Measurements from ENCODE around the gene USPL1. TPM values are rescaled to one million over a fixed set of nuclear protein-coding genes. Genes with fewer than 3 reads are reported as not detected.

Gene USPL1
- total and polyA plus RNA-seq, 9 donors = 12.1 to 26.8 (median 22.4) TPM

- TF ChIP-seq, protein P1, sequence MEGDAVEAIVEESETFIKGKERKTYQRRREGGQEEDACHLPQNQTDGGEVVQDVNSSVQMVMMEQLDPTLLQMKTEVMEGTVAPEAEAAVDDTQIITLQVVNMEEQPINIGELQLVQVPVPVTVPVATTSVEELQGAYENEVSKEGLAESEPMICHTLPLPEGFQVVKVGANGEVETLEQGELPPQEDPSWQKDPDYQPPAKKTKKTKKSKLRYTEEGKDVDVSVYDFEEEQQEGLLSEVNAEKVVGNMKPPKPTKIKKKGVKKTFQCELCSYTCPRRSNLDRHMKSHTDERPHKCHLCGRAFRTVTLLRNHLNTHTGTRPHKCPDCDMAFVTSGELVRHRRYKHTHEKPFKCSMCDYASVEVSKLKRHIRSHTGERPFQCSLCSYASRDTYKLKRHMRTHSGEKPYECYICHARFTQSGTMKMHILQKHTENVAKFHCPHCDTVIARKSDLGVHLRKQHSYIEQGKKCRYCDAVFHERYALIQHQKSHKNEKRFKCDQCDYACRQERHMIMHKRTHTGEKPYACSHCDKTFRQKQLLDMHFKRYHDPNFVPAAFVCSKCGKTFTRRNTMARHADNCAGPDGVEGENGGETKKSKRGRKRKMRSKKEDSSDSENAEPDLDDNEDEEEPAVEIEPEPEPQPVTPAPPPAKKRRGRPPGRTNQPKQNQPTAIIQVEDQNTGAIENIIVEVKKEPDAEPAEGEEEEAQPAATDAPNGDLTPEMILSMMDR (IDR thresholded peaks at IDR 0.05) = no peak
- TF ChIP-seq POLR2A (IDR thresholded peaks at IDR 0.05) = no peak
- TF ChIP-seq EP300 (IDR thresholded peaks at IDR 0.05) = no peak
- Histone ChIP-seq H3K27ac (no peak overlapping the region), H3K4me3 (no peak overlapping the region), H3K27me3 (no peaks in the 10 kb centered on the region), H3K36me3 (no peaks in the 10 kb centered on the region), H3K9me3 (no peaks in the 10 kb centered on the region), H3K4me1 (ENCODE audit: insufficient read depth) (peaks cover 2% of the 10 kb centered on the region)
- no peak for DNase-seq
- 62 to 74% (median 70%) methylated on average over 1 of the region's 1 CpG for WGBS, 3 donors
- intact Hi-C loops (cut with DNase I) = loop anchor here in 1 of 4 donors (10.0 kb wide), 1 partner anchor 180 kb away; no protein-coding TSS in a partner anchor
These were observed 6.9 kb downstream of the USPL1 start for GRCh38 chr13:30624630-30625029.

DNA sequence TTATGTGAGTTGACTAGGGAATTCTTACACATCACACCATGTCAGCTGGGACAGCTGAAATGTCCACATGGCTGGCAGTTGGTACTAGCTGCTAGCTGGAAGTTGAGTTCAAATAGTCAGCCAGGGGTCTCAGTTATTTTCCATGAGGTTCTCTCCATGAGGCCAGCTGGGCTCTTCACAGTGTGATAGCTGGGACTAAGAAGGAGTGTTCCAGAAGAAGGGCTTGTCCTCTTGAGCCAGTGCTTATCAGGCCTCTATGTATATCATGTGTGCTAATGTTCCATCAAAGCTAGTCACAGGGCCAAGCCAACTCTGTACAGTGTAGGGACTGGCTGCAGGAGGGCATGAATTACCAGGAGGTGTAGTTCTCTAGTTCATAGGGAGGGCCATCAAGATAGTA lies 11.8 kb downstream of the USPL1 start:
- DNase-seq = no peak
- H3K27me3 ChIP-seq = no peaks in the 10 kb centered on the region
- no peaks in the 10 kb centered on the region for H3K9me3 ChIP-seq
- H3K36me3 ChIP-seq = no peaks in the 10 kb centered on the region
- intact Hi-C loops (cut with DNase I) = loop anchor here in 1 of 4 donors (10.0 kb wide), 1 partner anchor 175 kb away; no protein-coding TSS in a partner anchor
- H3K27ac ChIP-seq = no peak overlapping the region
- peaks cover 2% of the 10 kb centered on the region for H3K4me1 ChIP-seq (ENCODE audit: insufficient read depth)
- H3K4me3 ChIP-seq = no peak overlapping the region
- TF ChIP-seq, protein P1 (IDR thresholded peaks at IDR 0.05) = no peak
- TF ChIP-seq POLR2A (IDR thresholded peaks at IDR 0.05) = no peak
- TF ChIP-seq EP300 (IDR thresholded peaks at IDR 0.05) = no peak

DNA sequence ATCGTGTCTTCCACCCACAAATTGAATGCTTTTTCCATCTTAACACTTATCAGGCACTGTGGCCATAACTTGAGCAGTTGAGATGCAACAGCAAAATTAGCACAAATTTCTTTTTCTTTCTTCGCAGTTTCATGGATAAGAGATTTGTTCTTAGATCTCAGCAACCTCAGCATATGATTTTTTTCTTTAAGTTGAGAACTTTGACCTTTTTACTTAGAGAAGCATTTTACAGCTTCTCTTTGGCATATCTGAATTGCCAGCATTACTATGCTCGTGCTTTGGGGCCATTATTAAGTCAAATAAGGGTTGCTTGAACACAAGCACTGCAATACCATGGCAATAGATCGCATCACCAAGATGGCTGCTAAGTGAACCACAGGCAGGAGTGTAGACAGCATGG lies 16.1 kb downstream of the USPL1 start:
- Histone ChIP-seq H3K4me3 (no peak overlapping the region), H3K9me3 (no peaks in the 10 kb centered on the region), H3K4me1 (ENCODE audit: insufficient read depth) (peaks cover 3% of the 10 kb centered on the region), H3K27me3 (no peaks in the 10 kb centered on the region), H3K27ac (no peak overlapping the region), H3K36me3 (no peaks in the 10 kb centered on the region)
- DNase-seq = no peak
- intact Hi-C loops (cut with DNase I) = no loop called here
- WGBS, 3 donors = 92 to 96% (median 96%) methylated on average over 4 of the region's 4 CpGs
- TF ChIP-seq EP300 (IDR thresholded peaks at IDR 0.05) (no peak), POLR2A (IDR thresholded peaks at IDR 0.05) (no peak)
- TF ChIP-seq, protein P1 (IDR thresholded peaks at IDR 0.05) = no peak

DNA sequence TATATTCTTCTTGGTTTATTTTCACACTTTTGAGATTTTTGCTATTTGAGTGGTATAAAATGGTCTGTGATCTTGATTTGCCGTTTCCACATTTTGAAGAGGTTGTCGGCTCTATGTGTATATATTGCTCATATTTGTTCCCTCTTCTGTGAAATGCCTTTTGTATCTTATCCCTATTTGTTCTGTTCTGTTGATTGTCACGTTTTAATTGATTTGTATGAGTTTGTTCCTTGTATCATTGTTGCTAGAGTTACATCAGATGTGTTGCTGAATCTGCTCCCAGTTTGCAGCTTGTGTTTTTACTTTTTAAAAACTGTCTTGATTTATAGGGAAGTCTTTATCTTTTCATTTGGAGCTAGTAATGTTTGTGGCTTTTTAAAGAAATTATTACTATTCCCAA lies 17.1 kb downstream of the USPL1 start:
- WGBS, 3 donors = 66 to 77% (median 70%) methylated on average over 3 of the region's 3 CpGs
- TF ChIP-seq, protein P1 (IDR thresholded peaks at IDR 0.05) = no peak
- TF ChIP-seq POLR2A (IDR thresholded peaks at IDR 0.05) = no peak
- TF ChIP-seq EP300 (IDR thresholded peaks at IDR 0.05) = no peak
- H3K36me3 ChIP-seq = no peaks in the 10 kb centered on the region

More for the DNA sequence above, 17.1 kb downstream of the USPL1 start:
- no peak for DNase-seq
- no peak overlapping the region for H3K27ac ChIP-seq
- H3K4me1 ChIP-seq (ENCODE audit: insufficient read depth) = peaks cover 1% of the 10 kb centered on the region
- intact Hi-C loops (cut with DNase I) = no loop called here
- H3K27me3 ChIP-seq = no peaks in the 10 kb centered on the region
- no peak overlapping the region for H3K4me3 ChIP-seq
- H3K9me3 ChIP-seq = no peaks in the 10 kb centered on the region

Data from ovary (tissue), 9 donors.